Body of pancreas (tissue), 4 donors: Measurements from ENCODE around the gene GNS. TPM values are rescaled to one million over a fixed set of nuclear protein-coding genes. Genes with fewer than 3 reads are reported as not detected.

Experiments used
- ATAC-seq: fragments of 150-250 bp; one replicate; pipeline ENCODE4 v1.9.1; 2016
- DNase-seq, 4 donors: peaks; one replicate each; pipeline ENCODE4 v3.0.0-alpha.2; 2019
- H3K27ac ChIP-seq, 4 donors: fragments of 200-600 bp; sonication (generic); 1 replicate in 3 of 4; 2 replicates in 1 of 4; pipeline versions ENCODE4 v1.5.1 to v1.6.1; 2016 to 2019; ENCODE audit warnings: mild to moderate bottlenecking in 1 of 4, mixed read lengths in 1 of 4, moderate library complexity in 1 of 4
- H3K27me3 ChIP-seq, 2 donors: fragments of 200-600 bp; sonication (generic); one replicate each; pipeline ENCODE4 v1.6.0; 2016; ENCODE audit warnings: mild to moderate bottlenecking in 1 of 2
- H3K36me3 ChIP-seq, 2 donors: fragments of 200-600 bp; sonication (generic); replicated peaks in 1 of 2; 2 replicates each; pipeline ENCODE4 v1.5.1; 2016; ENCODE audit warnings: low read depth in 2 of 2; ENCODE audit not compliant: insufficient read depth in 1 of 2
- H3K4me1 ChIP-seq: fragments of 200-600 bp; sonication (generic); one replicate; pipeline ENCODE4 v1.6.0; 2016
- H3K4me3 ChIP-seq, 2 donors: fragments of 200-600 bp; sonication (generic); 1 replicate in 1 of 2; 2 replicates in 1 of 2; pipeline ENCODE4 v1.5.1; 2016 to 2019
- H3K9me3 ChIP-seq, 3 donors: fragments of 200-600 bp; sonication (generic); 1 replicate in 2 of 3; 2 replicates in 1 of 3; pipeline ENCODE4 v1.5.1; 2016
- CTCF ChIP-seq, 7 experiments: fragments of 450-650 bp in 4 of 7; fragments of 200-600 bp in 3 of 7; sonication (generic) in 3 of 7; IDR thresholded peaks; one replicate each; pipeline ENCODE4 v1.5.1; 2016 to 2019; ENCODE audit warnings: antibody characterized with exemption in 7 of 7
- POLR2A ChIP-seq, 3 donors: fragments of 450-650 bp; IDR thresholded peaks; one replicate each; pipeline ENCODE4 v1.6.1; 2016; ENCODE audit warnings: antibody characterized with exemption in 3 of 3, mild to moderate bottlenecking in 2 of 3
- WGBS, 2 donors: methylation state at CpG; one replicate each; pipeline ENCODE4 v1.1.5; 2017; 5-methylcytosine and 5-hydroxymethylcytosine counted together
- intact Hi-C: fragments of 100-400 bp; cut with DNase I; formaldehyde crosslinking; loops from one replicate; pipeline ENCODE4 v1.15.1; 2023
- total RNA-seq, 2 donors: library from RNA; depleted of rRNA; stranded (reverse); fragments of >200 nt; gene quantifications; one replicate each; pipeline ENCODE4 v1.1.0, GENCODE V29; 2016

The GNS gene
- total RNA-seq, 2 donors from 2014 or later = 29.3 to 43.1 TPM

GRCh38 chr12:64670919-64671639 lies 88.1 kb downstream of the GNS start:
- H3K9me3 ChIP-seq = no peaks in the 10 kb centered on the region
- ATAC-seq (peak; percentile 56), DNase-seq (peak; percentile 38 to 61 (median 54))
- intact Hi-C loops = loop anchor here (10.0 kb wide), 1 partner anchor 56 kb away; the partner anchor contains the start of gene RASSF3
- TF ChIP-seq POLR2A (IDR thresholded peaks at IDR 0.05) = peak in 2 of 3 donors; percentile 26 to 28
- no peak for TF ChIP-seq CTCF (IDR thresholded peaks at IDR 0.05)
- peak overlapping the region; percentile 68 to 85 (median 76) for H3K27ac ChIP-seq
- H3K36me3 ChIP-seq = no peaks in the 10 kb centered on the region
- H3K4me3 ChIP-seq = no peak overlapping the region
- H3K4me1 ChIP-seq = peaks cover 93% of the 10 kb centered on the region
- WGBS, 2 donors = 51 to 56% methylated on average over 8 of the region's 8 CpGs
- no peaks in the 10 kb centered on the region for H3K27me3 ChIP-seq

GRCh38 chr12:64670019-64670418 lies 89.2 kb downstream of the GNS start:
- TF ChIP-seq POLR2A (IDR thresholded peaks at IDR 0.05) (no peak), CTCF (IDR thresholded peaks at IDR 0.05) (no peak)
- Histone ChIP-seq H3K9me3 (no peaks in the 10 kb centered on the region), H3K4me1 (peaks cover 94% of the 10 kb centered on the region), H3K27me3 (no peaks in the 10 kb centered on the region), H3K27ac (peak overlapping the region in 3 of 4 donors; percentile 44 to 85 (median 84)), H3K4me3 (no peak overlapping the region), H3K36me3 (no peaks in the 10 kb centered on the region)
- 19 to 32% methylated on average over 4 of the region's 4 CpGs for WGBS, 2 donors
- intact Hi-C loops = loop anchor here (10.0 kb wide), 1 partner anchor 55 kb away; the partner anchor contains the start of gene RASSF3
- no peak for DNase-seq
- ATAC-seq = no peak

DNA sequence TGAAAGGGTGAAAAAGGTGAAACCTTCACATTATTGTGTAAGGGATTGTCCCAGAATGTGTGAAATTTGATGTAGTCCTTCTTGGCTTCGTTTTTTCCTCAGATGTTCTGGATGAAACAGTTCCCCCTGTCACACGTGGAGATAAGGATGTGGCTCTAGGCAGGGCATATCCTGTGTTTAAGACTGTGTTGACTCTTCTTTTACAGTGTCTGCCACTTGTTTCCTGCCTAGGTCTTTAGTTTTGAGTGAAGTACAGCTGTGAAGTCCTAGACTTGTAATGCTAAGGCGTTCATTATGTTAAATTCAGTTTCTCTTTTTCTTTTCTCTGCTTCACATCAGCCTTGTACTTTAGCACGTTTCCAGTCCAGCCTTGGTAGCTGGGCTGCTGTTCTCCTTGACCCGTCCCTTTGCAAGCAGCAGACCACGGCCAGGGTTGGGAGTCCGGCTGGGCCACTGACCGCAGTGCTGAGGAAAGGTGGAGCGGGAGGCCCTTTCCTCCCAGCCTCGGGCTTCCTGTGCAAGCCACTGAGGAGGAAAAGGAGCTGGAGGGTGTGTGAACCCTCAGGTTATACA lies 89.8 kb downstream of the GNS start:
- Histone ChIP-seq H3K4me3 (no peak overlapping the region), H3K27ac (peak overlapping the region in 3 of 4 donors; percentile 44 to 85 (median 84)), H3K27me3 (no peaks in the 10 kb centered on the region), H3K9me3 (no peaks in the 10 kb centered on the region), H3K36me3 (no peaks in the 10 kb centered on the region), H3K4me1 (peaks cover 95% of the 10 kb centered on the region)
- TF ChIP-seq CTCF (IDR thresholded peaks at IDR 0.05) (no peak), POLR2A (IDR thresholded peaks at IDR 0.05) (no peak)
- intact Hi-C loops = no loop called here
- 27 to 32% methylated on average over 10 of the region's 10 CpGs for WGBS, 2 donors
- peak; percentile 29 to 45 (median 39) for DNase-seq
- ATAC-seq = no peak

- intact Hi-C loops = no loop called here
- no peak for TF ChIP-seq CTCF (IDR thresholded peaks at IDR 0.05)
- no peak for TF ChIP-seq POLR2A (IDR thresholded peaks at IDR 0.05)
- Histone ChIP-seq H3K36me3 (no peaks in the 10 kb centered on the region), H3K4me3 (no peak overlapping the region), H3K27ac (peak overlapping the region; percentile 17 to 85 (median 81)), H3K9me3 (no peaks in the 10 kb centered on the region), H3K27me3 (no peaks in the 10 kb centered on the region), H3K4me1 (peaks cover 79% of the 10 kb centered on the region)
- DNase-seq (peak in 1 of 4 donors; percentile 30), ATAC-seq (no peak)
- WGBS, 2 donors = 19 to 43% methylated on average over 2 of the region's 2 CpGs
Observed at GRCh38 chr12:64667793-64668192, 91.4 kb downstream of the GNS start.
